KOPT-K1 (cell line): ENCODE data around the gene AAK1.
"Not testable (repeated sequence)": the region's sequence is repeated elsewhere in the genome, so short reads cannot be mapped to it uniquely, and the experiment has no call there.

ENCODE experiments used
- H3K27ac ChIP-seq: fragments of 200-600 bp; sonication (generic); 2 replicates; pipeline ENCODE4 v1.5.1; 2016; ENCODE audit warnings: antibody characterized with exemption, mild to moderate bottlenecking, low read depth, low read length; ENCODE audit not compliant: poor library complexity, severe bottlenecking
- H3K36me3 ChIP-seq: fragments of 200-600 bp; sonication (generic); 2 replicates; pipeline ENCODE4 v1.5.1; 2017; ENCODE audit warnings: antibody characterized with exemption, mild to moderate bottlenecking, low read length, moderate library complexity; ENCODE audit not compliant: insufficient read depth
- H3K9me3 ChIP-seq: fragments of 200-600 bp; sonication (generic); 2 replicates; pipeline ENCODE4 v1.5.1; 2017; ENCODE audit warnings: antibody characterized with exemption, low read length, mild to moderate bottlenecking; ENCODE audit not compliant: insufficient read depth, poor library complexity, severe bottlenecking

AAK1 gene

DNA sequence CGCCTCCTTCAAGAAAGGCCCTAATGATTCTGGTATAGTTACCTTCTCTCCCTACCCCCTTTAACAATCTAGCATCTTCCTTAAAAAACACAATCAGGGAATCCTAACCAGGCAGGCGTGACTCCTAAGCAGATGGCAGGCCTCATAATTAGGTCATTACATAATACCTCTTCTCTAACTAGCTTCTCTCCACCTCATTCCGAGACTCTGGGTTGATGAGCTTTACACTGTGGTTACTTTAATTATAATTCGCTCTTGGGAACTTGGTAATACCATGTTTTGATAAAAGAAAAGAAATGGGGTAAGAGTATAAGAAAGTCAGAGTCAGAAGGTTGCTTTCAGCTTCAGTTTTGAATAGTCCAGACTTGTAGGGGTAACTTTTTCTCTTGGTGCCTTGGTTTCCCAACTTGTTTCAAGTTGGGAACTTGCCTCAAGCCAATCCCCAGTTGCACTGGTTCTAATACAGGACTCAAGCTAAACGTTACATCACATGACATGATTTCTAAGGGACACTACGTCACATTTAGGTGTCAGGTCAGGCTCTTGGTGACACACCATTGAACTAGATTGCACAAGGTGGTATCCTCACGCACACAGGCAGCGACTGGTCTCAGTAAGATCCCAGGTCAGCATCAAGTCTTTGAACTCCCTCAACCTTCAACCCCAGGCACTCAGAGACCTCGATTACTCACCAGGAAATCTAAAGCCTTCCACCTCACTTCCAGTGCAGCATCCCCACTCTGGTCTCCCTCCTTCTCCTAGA, 59.2 kb downstream of the AAK1 start:
- H3K9me3 ChIP-seq = no peaks in the 10 kb centered on the region
- no peak overlapping the region for H3K27ac ChIP-seq
- no peaks in the 10 kb centered on the region for H3K36me3 ChIP-seq

DNA sequence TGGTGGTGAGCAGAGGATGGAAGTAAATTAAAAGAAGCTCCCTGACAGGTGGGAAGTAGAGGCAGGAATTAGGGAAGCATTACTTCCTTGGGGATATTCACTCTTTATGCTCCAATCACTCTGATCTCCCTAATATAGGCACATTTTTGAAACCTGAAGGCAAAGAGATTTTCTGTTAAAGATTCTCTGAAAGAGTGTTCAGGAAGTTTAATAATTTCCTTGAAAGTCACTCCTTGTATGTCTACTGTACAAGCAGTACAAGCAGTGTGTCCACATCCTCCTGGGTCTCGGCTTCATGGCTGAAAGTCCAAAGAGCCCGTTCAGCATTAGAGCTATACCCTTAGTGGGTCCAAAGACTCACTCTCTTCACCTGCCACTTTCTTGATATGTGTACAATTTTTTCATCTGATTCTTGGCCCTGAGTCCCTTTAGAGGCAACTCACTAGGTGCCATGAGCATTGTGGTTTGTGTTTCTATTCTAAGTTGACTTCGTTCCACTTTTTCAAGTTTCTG, 60.2 kb downstream of the AAK1 start:
- Histone ChIP-seq H3K27ac (peak overlapping the region; percentile 43), H3K36me3 (no peaks in the 10 kb centered on the region)

DNA sequence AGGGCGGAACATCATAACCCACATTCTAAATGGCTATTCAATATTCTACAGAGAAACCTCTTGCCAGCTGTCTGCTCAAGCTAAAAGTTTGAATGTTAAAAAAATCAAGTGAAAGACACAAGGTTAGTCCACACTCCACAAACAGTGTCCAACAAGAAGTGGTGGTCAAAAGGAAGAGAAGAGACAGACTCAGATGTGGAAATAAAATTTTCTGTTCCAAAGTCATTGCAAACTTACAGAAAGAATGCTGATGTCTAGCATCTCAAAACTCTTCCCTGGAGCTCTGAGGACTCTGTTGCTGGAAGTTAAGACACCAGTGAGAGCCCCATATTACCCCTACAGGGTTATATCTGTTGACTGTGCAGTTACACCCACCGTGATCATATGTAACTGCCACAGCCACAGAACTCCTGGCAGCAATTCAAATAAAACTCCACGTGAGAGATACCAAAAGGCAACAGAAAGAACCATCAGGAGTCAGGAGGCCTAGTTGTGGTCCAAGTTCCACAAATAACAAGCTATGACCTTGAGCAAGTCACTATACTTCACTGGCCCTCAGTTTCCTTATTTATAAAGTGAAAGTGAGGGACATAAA, 60.9 kb downstream of the AAK1 start:
- peak overlapping the region; percentile 43 for H3K27ac ChIP-seq
- no peaks in the 10 kb centered on the region for H3K36me3 ChIP-seq
- H3K9me3 ChIP-seq = no peaks in the 10 kb centered on the region

More for the DNA sequence above, 60.2 kb downstream of the AAK1 start:
- no peaks in the 10 kb centered on the region for H3K9me3 ChIP-seq

DNA sequence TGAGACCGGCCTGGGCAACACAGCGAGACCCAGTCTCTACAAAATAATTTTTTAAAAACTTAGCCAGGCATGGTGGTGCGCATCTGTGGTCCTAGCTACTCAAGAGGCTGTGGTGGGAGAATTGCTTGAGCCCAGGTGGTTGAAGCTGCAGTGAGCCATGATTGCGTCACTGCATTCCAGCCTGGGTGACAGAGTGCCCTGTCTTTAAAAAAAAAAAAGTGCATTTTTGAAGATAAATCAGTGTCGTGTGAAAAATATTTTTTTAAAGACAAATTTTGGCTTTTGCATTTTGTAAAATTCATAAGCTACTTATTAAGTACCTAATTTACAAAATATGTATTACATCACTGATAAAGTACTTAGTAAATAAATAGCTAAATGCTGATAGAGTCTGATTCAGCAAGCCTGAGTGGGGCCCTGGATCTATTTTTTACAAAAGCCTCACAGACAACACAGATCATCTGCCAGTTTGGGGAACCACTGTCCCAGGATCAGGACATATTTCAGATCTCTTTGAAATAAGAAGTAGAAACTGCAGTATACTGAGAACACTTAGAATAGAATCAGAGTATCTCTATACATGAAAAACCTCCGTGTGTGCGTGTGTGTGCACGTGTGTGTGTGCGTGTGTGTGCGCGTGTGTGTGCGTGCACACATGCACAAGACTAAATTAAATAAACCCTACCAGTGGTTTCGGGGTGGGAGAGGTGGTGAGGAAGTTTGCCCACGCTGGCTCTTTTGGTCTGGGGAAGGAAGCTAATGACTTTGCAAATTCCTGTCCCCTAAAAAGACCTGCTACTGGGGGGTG, 61.6 kb downstream of the AAK1 start:
- peak overlapping the region; percentile 43 for H3K27ac ChIP-seq
- no peaks in the 10 kb centered on the region for H3K36me3 ChIP-seq
- H3K9me3 ChIP-seq = no peaks in the 10 kb centered on the region

DNA sequence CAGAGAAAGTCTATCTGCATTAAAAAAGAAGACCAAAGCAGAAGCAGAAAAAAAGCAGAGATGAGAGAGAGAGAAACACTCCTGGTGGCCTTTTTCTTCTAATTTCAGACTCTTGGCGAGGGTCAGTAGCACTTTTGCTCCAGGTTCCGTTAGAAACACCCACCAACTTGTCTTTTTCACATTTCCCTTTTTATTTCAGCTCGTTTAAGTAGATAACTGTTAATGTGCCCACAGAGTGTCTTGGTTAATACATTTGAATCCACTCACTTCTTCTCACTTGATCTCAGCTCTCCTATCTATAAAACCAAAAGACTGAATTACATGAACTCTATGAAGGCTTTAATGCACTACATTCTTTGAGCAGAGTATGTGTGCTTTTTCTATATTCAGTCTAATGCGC, 63.1 kb downstream of the AAK1 start:
- Histone ChIP-seq H3K27ac (no peak overlapping the region), H3K36me3 (no peaks in the 10 kb centered on the region), H3K9me3 (no peaks in the 10 kb centered on the region)

DNA sequence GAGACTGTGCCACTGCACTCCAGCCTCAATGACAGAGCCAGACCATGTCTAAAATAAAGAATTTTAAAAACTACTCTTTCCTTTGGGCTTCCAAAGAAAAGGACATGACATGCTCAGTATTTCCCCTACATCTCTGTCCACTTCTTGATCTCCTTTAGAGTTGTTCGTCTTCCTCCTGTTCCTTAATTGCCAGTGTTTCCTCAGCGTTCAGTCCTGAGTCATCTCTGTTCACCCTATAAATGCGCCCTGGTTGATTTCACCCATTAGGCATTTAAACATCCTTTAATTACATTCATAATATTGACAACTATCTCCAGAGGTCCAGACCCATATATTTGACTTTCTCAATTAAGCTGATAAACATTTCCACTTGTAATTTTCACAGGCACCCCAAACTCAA, 64.0 kb downstream of the AAK1 start:
- no peaks in the 10 kb centered on the region for H3K36me3 ChIP-seq
- no peaks in the 10 kb centered on the region for H3K9me3 ChIP-seq
- H3K27ac ChIP-seq = no peak overlapping the region

DNA sequence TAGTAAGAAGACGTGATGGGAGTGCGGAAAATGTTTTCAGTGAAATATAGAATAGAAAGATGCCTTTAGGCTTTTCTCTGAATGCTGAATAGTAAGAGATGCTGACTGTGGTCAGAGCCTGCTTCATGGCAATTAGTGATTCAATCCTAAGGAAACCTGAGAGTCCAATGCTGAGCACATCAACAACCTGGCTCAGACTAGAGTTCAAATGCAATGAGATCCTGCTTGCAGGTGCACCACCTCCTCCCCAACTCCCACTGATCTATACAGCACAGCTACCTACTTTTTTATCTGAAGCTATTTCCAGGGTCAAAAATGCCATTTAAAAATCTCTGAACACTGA, 65.4 kb downstream of the AAK1 start:
- H3K27ac ChIP-seq = no peak overlapping the region
- no peaks in the 10 kb centered on the region for H3K36me3 ChIP-seq
- H3K9me3 ChIP-seq = no peaks in the 10 kb centered on the region

DNA sequence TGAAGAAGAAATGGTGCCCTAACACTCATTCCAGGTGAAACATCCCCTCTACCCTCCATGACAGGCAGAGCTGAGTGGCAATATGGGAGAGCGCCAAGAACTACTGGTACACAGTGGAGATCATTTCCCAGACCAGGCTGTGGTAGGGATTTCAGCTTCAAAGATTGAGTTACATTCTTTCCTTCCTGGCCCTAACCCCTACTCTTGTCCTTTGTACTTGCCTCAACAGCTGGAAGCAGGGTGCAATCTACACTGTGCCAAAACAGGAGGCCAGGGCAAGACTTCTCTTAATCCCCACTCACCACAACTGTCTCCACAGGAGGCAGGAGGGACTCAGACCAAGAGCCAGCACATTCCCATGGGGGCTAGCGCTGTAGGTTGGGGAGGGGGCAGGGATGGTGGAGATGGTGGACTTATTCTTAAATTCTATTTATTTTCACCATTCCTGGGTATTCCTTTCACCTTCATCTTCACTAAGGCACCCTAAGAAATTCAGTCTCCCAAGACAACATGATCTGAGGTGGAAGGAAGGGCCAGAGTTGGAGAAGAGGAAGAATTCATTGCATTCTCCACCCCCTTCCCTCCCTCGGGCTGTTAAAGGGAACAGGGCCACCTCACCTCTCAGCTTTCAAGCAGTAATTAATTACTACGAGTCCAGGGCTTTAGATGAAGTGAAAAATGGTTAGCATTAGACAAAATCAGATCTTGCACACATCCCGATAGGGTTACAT, 65.9 kb downstream of the AAK1 start:
- no peaks in the 10 kb centered on the region for H3K36me3 ChIP-seq
- no peak overlapping the region for H3K27ac ChIP-seq
- no peaks in the 10 kb centered on the region for H3K9me3 ChIP-seq

DNA sequence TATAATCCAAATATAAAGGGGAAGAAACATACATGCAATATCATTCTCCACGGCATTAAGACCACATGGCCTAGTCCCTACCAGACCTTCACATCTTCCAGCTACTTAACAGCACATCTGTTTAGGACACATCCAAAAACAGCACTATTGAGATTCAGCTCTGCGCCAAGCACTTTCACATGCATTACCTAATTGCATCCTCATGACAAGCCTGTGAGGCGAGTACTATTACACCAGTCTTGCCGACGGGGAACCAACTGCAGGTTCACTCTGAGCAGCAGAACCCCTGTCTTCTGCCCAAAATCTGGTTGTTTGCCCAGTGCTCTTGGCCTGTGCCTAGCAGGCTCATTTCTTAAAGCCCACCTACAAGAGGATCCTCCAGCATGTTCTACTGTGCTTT, 66.7 kb downstream of the AAK1 start:
- no peaks in the 10 kb centered on the region for H3K9me3 ChIP-seq

DNA sequence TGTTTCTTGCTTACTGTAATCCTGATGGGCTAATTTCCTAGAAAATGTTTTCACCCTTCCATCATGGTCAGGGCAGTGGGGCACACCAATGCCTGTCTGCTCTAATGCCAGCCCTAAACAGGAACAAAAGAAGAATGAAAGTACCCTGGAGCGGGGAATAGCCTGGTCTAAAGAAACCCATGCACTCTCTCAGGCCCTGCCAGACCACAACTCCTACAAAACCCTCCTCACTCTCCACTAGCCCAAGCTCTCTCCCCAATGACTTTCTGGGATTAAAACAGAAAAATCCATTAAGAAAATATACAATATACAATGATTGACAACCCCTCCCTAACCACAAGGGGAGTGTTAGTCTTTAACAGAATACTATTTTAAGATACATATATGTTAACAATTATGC, 67.6 kb downstream of the AAK1 start:
- Histone ChIP-seq H3K27ac (no peak overlapping the region), H3K36me3 (no peaks in the 10 kb centered on the region), H3K9me3 (no peaks in the 10 kb centered on the region)

More for the DNA sequence above, 66.7 kb downstream of the AAK1 start:
- Histone ChIP-seq H3K27ac (no peak overlapping the region), H3K36me3 (no peaks in the 10 kb centered on the region)

DNA sequence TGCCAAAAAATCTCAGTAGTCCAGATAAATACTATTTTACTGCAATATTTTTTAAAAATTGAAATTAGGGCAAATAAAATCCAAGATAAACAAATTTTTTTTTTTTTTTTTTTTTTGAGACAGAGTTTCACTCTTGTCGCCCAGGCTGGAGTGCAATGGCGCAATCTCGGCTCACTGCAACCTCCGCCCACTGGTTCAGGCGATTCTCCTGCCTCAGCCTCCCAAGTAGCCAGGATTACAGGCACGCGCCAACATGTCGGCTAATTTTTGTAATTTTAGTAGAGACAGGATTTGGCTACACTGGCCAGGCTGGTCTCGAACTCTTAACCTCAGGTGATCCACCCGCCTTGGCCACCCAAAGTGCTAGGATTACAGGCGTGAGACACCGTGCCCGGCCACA, 68.2 kb downstream of the AAK1 start:
- not testable (repeated sequence) for H3K36me3 ChIP-seq, H3K9me3 ChIP-seq, H3K27ac ChIP-seq

DNA sequence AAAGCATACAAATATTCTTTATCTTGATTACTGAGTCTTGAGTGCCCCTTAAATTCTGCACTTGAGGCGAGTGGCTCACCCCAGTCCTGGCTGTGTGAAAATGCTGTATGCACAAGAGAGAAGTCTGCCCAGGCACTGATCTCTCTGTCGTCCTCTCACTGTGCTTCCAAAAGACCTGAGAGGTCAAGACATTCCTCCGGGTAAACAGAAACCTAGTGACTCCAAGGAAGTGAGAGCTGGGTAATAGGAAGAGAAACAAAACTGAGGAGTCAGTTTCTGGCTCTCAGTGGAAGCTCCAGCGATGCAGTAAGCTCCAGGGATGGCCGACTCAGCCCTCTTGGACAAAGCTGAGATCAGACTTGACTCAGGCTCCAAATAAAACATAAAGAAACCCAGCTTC, 70.9 kb downstream of the AAK1 start:
- no peak overlapping the region for H3K27ac ChIP-seq

DNA sequence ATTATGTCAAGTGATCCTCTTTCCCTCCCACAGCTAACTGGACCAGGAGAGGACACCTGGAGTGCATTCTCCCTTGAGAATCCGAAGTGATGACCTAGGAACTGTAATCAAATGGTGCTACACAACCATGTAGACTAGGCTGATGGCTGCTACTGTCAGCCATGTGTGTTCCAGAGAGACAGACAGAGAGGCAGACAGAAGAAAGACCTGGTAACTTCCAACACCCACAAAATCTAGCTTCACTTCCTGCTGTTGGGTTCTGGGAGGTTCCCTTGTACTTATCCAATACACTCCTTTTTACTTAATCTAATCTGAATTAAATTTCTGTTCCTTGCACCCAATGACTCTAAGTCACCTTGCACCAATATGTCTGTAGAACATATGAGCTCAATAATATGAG, 72.3 kb downstream of the AAK1 start:
- no peaks in the 10 kb centered on the region for H3K9me3 ChIP-seq
- H3K27ac ChIP-seq = no peak overlapping the region
- H3K36me3 ChIP-seq = no peaks in the 10 kb centered on the region

More for the DNA sequence above, 70.9 kb downstream of the AAK1 start:
- Histone ChIP-seq H3K9me3 (no peaks in the 10 kb centered on the region), H3K36me3 (no peaks in the 10 kb centered on the region)

DNA sequence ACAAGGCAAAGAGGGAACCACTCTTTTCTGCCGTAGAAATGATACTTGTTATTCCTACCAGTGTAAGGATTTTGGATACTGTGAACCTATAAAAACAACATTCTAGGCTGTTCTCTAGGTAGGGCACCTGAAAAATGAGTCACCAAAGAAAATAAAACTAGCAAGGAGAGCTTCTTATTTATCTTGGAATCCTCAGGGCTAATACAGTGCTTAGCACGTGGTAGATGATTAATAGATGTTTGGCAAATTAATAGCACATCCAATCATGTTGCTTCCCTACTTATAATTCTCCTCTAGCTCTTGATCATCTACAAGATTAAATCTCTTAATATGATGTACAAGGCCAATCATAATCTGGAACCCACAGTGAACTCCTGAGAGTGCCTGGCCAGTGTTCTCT, 73.1 kb downstream of the AAK1 start:
- Histone ChIP-seq H3K27ac (no peak overlapping the region), H3K9me3 (no peaks in the 10 kb centered on the region), H3K36me3 (no peaks in the 10 kb centered on the region)

DNA sequence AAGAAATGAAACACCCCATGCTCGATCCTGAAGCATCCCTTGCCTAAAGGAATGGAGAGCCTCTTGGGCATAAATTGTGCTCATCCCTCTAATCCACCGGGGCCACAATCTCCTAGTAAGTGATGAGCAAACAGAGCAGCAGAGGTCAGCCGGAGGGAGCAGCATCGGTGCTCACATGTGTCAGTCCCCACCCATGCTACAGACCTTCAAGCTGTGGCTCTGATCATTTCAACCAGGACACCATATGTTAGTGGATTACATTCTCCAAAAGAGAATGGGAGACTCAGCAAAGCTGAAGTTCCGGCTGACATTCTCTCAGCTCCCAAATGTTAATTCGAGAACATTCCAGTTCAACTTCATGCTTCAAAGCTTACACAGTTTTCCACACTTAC, 75.6 kb downstream of the AAK1 start:
- no peaks in the 10 kb centered on the region for H3K9me3 ChIP-seq
- no peaks in the 10 kb centered on the region for H3K36me3 ChIP-seq
- H3K27ac ChIP-seq = no peak overlapping the region
